Measurements from ENCODE around the gene UMODL1.

DNA sequence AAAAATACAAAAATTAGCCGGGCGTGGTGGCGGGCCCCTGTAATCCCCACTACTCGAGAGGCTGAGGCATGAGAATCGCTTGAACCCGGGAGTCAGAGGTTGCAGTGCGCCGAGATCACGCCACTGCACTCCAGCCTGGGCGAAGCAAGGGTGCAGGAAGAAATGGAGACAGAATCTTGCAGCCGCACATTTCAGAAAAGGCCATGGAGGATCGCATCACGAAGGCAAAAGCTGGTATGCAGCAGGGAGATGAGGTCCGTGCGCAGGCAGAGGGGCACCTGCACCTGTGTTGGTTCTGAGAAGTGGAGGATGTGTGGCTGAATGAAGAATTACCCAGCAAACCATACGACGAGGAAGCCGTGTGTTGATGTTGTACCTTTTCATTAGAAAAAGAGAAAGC is 94.8 kb downstream of the UMODL1 start:
- TF ChIP-seq POLR2A (IDR thresholded peaks at IDR 0.05), result no peak
- TF ChIP-seq, protein P1, sequence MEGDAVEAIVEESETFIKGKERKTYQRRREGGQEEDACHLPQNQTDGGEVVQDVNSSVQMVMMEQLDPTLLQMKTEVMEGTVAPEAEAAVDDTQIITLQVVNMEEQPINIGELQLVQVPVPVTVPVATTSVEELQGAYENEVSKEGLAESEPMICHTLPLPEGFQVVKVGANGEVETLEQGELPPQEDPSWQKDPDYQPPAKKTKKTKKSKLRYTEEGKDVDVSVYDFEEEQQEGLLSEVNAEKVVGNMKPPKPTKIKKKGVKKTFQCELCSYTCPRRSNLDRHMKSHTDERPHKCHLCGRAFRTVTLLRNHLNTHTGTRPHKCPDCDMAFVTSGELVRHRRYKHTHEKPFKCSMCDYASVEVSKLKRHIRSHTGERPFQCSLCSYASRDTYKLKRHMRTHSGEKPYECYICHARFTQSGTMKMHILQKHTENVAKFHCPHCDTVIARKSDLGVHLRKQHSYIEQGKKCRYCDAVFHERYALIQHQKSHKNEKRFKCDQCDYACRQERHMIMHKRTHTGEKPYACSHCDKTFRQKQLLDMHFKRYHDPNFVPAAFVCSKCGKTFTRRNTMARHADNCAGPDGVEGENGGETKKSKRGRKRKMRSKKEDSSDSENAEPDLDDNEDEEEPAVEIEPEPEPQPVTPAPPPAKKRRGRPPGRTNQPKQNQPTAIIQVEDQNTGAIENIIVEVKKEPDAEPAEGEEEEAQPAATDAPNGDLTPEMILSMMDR (IDR thresholded peaks at IDR 0.05), result no peak
- TF ChIP-seq EP300 (IDR thresholded peaks at IDR 0.05), result no peak

Measured in ovary (tissue), 3 donors.